Astrocyte (in vitro differentiated cells and primary cell): ENCODE measurements around the gene LIF.

Source experiments
- CTCF ChIP-seq: IDR thresholded peaks from 2 replicates; pipeline ENCODE4 v1.5.1; 2011; ENCODE audit warnings: low read depth, mild to moderate bottlenecking, inconsistent platforms, low read length, moderate library complexity; ENCODE audit not compliant: insufficient read depth
- EZH2 ChIP-seq: IDR thresholded peaks from 2 replicates; pipeline ENCODE4 v1.6.1; 2012; ENCODE audit warnings: mild to moderate bottlenecking, low read length, inconsistent platforms; ENCODE audit not compliant: insufficient read depth

- TF ChIP-seq CTCF (no peak), EZH2 (no peak)
Observed at GRCh38 chr22:30282616-30283046, 36.1 kb upstream of the LIF start.
